ENCODE data around the gene PLA2G5.

- TF ChIP-seq, protein P1, sequence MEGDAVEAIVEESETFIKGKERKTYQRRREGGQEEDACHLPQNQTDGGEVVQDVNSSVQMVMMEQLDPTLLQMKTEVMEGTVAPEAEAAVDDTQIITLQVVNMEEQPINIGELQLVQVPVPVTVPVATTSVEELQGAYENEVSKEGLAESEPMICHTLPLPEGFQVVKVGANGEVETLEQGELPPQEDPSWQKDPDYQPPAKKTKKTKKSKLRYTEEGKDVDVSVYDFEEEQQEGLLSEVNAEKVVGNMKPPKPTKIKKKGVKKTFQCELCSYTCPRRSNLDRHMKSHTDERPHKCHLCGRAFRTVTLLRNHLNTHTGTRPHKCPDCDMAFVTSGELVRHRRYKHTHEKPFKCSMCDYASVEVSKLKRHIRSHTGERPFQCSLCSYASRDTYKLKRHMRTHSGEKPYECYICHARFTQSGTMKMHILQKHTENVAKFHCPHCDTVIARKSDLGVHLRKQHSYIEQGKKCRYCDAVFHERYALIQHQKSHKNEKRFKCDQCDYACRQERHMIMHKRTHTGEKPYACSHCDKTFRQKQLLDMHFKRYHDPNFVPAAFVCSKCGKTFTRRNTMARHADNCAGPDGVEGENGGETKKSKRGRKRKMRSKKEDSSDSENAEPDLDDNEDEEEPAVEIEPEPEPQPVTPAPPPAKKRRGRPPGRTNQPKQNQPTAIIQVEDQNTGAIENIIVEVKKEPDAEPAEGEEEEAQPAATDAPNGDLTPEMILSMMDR (IDR thresholded peaks at IDR 0.05; ENCODE audit: low read depth, low read length) = no peak
- no peak for TF ChIP-seq POLR2A (IDR thresholded peaks at IDR 0.05; ENCODE audit: extremely low read depth, insufficient read length)
- TF ChIP-seq, protein P2, sequence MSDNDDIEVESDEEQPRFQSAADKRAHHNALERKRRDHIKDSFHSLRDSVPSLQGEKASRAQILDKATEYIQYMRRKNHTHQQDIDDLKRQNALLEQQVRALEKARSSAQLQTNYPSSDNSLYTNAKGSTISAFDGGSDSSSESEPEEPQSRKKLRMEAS (IDR thresholded peaks at IDR 0.05; ENCODE audit: low read depth, low read length) = no peak
Observed at GRCh38 chr1:20108366-20109123, 38.6 kb downstream of the PLA2G5 start.

All from NB4 (cell line).